WTC11 (cell line): Measurements from ENCODE around the gene VILL.

Experiments
- RELA ChIP-seq: sonication (generic); formaldehyde crosslinking; IDR thresholded peaks from 2 replicates; pipeline ENCODE4 v1.8.1; 2022; ENCODE audit warnings: missing genetic modification reagents, mild to moderate bottlenecking, borderline replicate concordance
- TEAD4 ChIP-seq: sonication (generic); formaldehyde crosslinking; IDR thresholded peaks from 2 replicates; pipeline ENCODE4 v1.8.0; 2022; ENCODE audit warnings: mild to moderate bottlenecking, missing genetic modification reagents
- ZNF138 ChIP-seq: sonication (generic); formaldehyde crosslinking; conservative IDR thresholded peaks from 2 replicates; pipeline ENCODE4 v1.8.1; 2022; ENCODE audit warnings: mild to moderate bottlenecking, moderate library complexity, missing genetic modification reagents
- TF ChIP-seq, protein P1 (sequence below): fragments of 200-600 bp; IDR thresholded peaks from 2 replicates; pipeline ENCODE4 v1.8.0; 2022; ENCODE audit warnings: antibody characterized with exemption

DNA sequence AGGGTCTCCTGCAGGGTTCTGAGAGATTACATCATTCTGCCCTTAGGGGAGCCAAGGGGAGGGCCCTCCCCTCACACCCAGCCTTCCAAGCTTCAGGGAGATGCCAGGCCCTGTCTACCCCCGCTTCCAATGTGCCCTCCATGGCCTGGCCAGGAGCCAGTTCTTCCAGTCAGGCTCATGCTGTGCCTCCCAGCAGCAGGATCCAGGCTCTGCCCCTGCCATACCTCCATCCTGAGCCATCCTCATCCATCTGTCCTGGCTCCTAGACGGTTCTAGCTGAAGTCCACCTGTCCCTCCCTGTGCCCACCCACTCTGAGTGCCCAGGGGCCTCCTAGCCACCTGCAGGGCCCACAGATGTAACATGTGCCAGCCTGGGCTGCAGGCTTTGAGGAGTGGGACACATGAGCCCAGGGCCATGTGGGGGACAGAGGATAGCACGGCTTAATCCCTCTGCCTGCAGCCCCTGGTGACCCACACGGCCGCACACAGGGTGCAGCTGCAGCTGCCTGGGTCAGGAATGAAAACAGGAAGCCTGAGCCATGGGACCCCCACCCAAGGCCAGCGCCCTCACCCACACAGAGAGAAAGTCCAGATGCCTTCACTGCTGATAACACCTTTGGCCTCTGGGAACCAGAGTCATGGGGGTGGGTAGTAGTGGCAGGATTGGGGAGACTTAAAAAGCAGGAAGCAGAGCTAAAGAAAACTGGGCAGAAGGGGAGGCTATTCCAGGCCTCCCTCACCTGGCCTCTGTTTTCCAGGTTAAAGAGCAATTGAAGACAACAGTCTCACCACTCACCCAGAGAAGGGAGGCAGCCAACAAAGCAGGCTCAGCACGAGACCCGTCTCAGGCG lies 27.1 kb downstream of the VILL start:
- TF ChIP-seq RELA (CRISPR knock-in tag), result no peak
- TF ChIP-seq, protein P1, sequence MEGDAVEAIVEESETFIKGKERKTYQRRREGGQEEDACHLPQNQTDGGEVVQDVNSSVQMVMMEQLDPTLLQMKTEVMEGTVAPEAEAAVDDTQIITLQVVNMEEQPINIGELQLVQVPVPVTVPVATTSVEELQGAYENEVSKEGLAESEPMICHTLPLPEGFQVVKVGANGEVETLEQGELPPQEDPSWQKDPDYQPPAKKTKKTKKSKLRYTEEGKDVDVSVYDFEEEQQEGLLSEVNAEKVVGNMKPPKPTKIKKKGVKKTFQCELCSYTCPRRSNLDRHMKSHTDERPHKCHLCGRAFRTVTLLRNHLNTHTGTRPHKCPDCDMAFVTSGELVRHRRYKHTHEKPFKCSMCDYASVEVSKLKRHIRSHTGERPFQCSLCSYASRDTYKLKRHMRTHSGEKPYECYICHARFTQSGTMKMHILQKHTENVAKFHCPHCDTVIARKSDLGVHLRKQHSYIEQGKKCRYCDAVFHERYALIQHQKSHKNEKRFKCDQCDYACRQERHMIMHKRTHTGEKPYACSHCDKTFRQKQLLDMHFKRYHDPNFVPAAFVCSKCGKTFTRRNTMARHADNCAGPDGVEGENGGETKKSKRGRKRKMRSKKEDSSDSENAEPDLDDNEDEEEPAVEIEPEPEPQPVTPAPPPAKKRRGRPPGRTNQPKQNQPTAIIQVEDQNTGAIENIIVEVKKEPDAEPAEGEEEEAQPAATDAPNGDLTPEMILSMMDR, result no peak
- no peak for TF ChIP-seq ZNF138 (CRISPR knock-in tag)
- TF ChIP-seq TEAD4 (CRISPR knock-in tag), result no peak
